HG03025 (cell line): ENCODE measurements around the gene CDC42EP4.

ENCODE experiments used
- ATAC-seq: cut with Tn5 transposase; IDR thresholded peaks from one replicate; pipeline ENCODE4 v1.9.1; 2021; ENCODE audit warnings: mild to moderate bottlenecking, moderate library complexity; ENCODE audit not compliant: unreplicated experiment, low FRiP score

Gene CDC42EP4

GRCh38 chr17:73261952-73262675 is 49.7 kb downstream of the CDC42EP4 start:
- ATAC-seq, result no peak

GRCh38 chr17:73261617-73261951 is 50.2 kb downstream of the CDC42EP4 start, which contains the start of gene CPSF4L:
TSS of gene CPSF4L (minus strand) at chr17:73261880. CDS start at chr17:73261818, 62 bp downstream.
- ATAC-seq, result no peak

- no peak for ATAC-seq
These were observed 54.3 kb downstream of the CDC42EP4 start for GRCh38 chr17:73257516-73257915.

- ATAC-seq, result no peak
These were observed 55.6 kb downstream of the CDC42EP4 start for GRCh38 chr17:73256220-73256619.

GRCh38 chr17:73255671-73256181 is 56.1 kb downstream of the CDC42EP4 start:
- ATAC-seq, result no peak

GRCh38 chr17:73251871-73252270 is 59.9 kb downstream of the CDC42EP4 start:
- no peak for ATAC-seq

GRCh38 chr17:73250851-73251640 is 60.8 kb downstream of the CDC42EP4 start:
- no peak for ATAC-seq

GRCh38 chr17:73249700-73250099 is 62.1 kb downstream of the CDC42EP4 start:
- ATAC-seq, result no peak

- ATAC-seq, result no peak
These were observed 63.3 kb downstream of the CDC42EP4 start for GRCh38 chr17:73248532-73248931.

GRCh38 chr17:73247726-73248125 is 64.1 kb downstream of the CDC42EP4 start:
- no peak for ATAC-seq

GRCh38 chr17:73240561-73240960 is 71.2 kb downstream of the CDC42EP4 start:
- ATAC-seq, result no peak

GRCh38 chr17:73237714-73238113 is 74.1 kb downstream of the CDC42EP4 start:
- ATAC-seq, result no peak

GRCh38 chr17:73234736-73235135 is 77.1 kb downstream of the CDC42EP4 start:
- no peak for ATAC-seq
